HL-60/S4 (cell line): ENCODE data around the gene HLA-B.

Experiments
- in situ Hi-C: fragments of 300-500 bp; cut with MboI; formaldehyde crosslinking; loops from 2 replicates; pipeline ENCODE4 v1.14.3; 2022; ENCODE audit warnings: low sequenced_read_pairs

Gene HLA-B

GRCh38 chr6:31354158-31354863, 2.7 kb downstream of the HLA-B start:
- in situ Hi-C loops = loop anchor here (5.0 kb wide), 1 partner anchor 87 kb away; no protein-coding TSS in a partner anchor

GRCh38 chr6:31353384-31353945, 3.5 kb downstream of the HLA-B start:
- in situ Hi-C loops = loop anchor here (5.0 kb wide), 1 partner anchor 86 kb away; no protein-coding TSS in a partner anchor

- in situ Hi-C loops = loop anchor here (5.0 kb wide), 1 partner anchor 86 kb away; no protein-coding TSS in a partner anchor
These were observed 4.1 kb downstream of the HLA-B start for GRCh38 chr6:31352683-31353383.

- in situ Hi-C loops = loop anchor here (5.0 kb wide), 1 partner anchor 85 kb away; no protein-coding TSS in a partner anchor
These were observed 4.7 kb downstream of the HLA-B start for GRCh38 chr6:31352310-31352682.

GRCh38 chr6:31351401-31352309, 5.3 kb downstream of the HLA-B start:
- in situ Hi-C loops = loop anchor here (5.0 kb wide), 1 partner anchor 84 kb away; no protein-coding TSS in a partner anchor

GRCh38 chr6:31351033-31351380, 6.0 kb downstream of the HLA-B start:
- in situ Hi-C loops = loop anchor here (5.0 kb wide), 1 partner anchor 84 kb away; no protein-coding TSS in a partner anchor

- in situ Hi-C loops = loop anchor here (5.0 kb wide), 1 partner anchor 83 kb away; no protein-coding TSS in a partner anchor
These were observed 6.6 kb downstream of the HLA-B start for GRCh38 chr6:31350196-31351032.

- in situ Hi-C loops = no loop called here
These were observed 7.7 kb downstream of the HLA-B start for GRCh38 chr6:31349301-31349700.

GRCh38 chr6:31345026-31345730, 11.8 kb downstream of the HLA-B start:
- in situ Hi-C loops = no loop called here

GRCh38 chr6:31340228-31340627, 16.8 kb downstream of the HLA-B start:
- in situ Hi-C loops = no loop called here

GRCh38 chr6:31339210-31339609, 17.8 kb downstream of the HLA-B start:
- in situ Hi-C loops = no loop called here

GRCh38 chr6:31336896-31337496, 20.0 kb downstream of the HLA-B start:
- in situ Hi-C loops = no loop called here

- in situ Hi-C loops = no loop called here
These were observed 24.1 kb downstream of the HLA-B start for GRCh38 chr6:31332637-31333602.

GRCh38 chr6:31328355-31328960, 28.5 kb downstream of the HLA-B start:
- in situ Hi-C loops = no loop called here

- in situ Hi-C loops = no loop called here
These were observed 35.2 kb downstream of the HLA-B start for GRCh38 chr6:31321820-31322219.

GRCh38 chr6:31321005-31321707, 35.8 kb downstream of the HLA-B start:
- in situ Hi-C loops = no loop called here

- in situ Hi-C loops = no loop called here
These were observed 39.9 kb downstream of the HLA-B start for GRCh38 chr6:31317036-31317435.
